ENCODE data around the gene S100Z.
"Not testable (repeated sequence)": the region's sequence is repeated elsewhere in the genome, so short reads cannot be mapped to it uniquely, and the experiment has no call there.

The S100Z gene

DNA sequence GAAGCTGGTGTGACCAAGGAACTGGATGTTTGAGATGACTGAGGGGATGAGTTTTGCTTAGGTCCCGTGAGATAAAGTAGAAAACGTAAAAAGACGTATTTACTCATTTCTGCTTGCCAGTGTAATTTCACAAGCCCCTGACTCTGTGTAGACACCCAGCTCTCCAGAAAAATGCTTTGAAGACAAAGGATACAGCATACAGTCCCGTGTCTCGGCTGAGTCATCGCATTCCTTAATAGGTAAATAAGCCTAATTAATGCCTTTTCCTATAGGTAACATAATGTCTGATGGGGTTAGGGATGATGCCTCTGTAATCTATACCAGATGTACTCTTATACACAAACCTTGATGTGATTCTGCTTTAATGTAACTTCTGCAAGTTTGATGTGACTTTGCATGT, 20.2 kb downstream of the S100Z start:
- TF ChIP-seq POLR2A (IDR thresholded peaks at IDR 0.05; ENCODE audit: low read length) (no peak), GATA1 (IDR thresholded peaks at IDR 0.05; ENCODE audit: low read depth, low read length) (no peak)
- no peak for DNase-seq

DNA sequence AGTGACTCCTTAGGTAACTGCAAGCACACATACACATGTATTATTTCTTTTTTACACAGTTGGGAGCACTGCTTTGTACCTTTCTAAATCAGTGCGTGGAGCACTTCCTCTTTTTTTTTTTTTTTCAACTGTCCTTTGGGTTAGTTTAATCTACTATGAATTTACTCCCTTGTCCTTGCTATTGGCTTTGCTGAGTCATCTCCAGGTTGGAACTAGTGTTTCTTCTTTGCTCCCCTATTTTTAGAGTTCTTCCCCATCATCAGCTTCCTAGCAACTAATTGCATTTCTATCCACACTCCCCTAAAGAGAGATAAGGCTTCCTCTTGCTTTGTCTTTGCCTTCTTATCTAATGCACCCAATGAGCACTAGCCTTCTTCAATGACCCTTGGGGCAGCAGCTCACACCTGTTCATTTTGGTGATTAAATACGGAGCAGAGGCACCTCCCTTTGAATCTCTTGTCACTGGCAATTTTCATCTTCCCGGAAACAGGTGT, 24.3 kb downstream of the S100Z start:
- no peak for TF ChIP-seq GATA1 (IDR thresholded peaks at IDR 0.05; ENCODE audit: low read depth, low read length)
- no peak for TF ChIP-seq POLR2A (IDR thresholded peaks at IDR 0.05; ENCODE audit: low read length)
- no peak for DNase-seq

DNA sequence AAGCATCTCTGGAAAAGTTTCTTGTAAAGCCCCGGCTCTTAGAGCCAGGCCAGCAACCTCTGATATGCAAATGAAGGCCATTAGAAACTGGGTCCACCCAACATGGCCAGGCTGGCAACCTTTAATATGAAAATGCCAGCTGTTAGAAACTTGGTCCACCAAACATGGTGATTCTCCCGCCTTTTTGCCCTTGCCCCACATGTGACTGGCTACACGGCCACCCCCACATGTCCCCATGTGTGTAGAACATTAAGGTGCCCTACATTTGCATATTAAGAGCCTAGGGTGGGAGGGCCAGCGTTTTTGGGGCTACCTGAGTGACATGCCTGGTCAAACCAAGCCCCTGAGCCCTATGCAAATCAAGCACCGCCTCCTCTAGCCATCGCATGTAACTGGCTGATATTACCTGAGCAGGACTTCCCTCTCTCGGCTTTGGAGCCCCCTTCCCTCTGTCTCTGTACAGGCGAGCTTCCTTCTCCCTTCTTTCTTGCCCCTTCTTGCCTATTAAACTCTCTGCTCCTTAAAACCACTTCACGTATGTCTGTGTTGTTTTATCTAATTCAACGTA, 39.0 kb downstream of the S100Z start:
- no peak for TF ChIP-seq POLR2A (IDR thresholded peaks at IDR 0.05; ENCODE audit: low read length)
- no peak for TF ChIP-seq GATA1 (IDR thresholded peaks at IDR 0.05; ENCODE audit: low read depth, low read length)
- no peak for DNase-seq

DNA sequence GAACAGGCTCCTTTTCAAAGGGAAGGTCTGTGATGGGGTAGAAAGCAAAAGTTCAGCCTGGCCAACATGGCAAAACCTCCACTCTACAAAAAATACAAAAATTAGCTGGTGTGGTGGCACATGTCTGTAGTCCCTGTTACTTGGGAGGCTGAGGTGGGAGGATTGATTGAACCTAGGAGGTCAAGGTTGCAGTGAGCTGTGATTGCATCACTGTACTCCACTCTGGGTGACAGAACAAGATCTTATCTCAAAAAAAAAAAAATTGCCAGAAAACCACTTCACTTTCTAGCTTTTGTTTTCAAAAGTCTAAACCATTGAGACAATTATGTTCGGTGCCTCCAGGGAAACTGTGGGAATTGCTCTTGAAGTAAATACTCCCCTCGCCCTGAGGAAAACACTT, 43.5 kb downstream of the S100Z start:
- DNase-seq, result peak in 1 of 2 experiments; percentile 5
- TF ChIP-seq POLR2A (IDR thresholded peaks at IDR 0.05; ENCODE audit: low read length), result no peak
- TF ChIP-seq GATA1 (IDR thresholded peaks at IDR 0.05; ENCODE audit: low read depth, low read length), result no peak

DNA sequence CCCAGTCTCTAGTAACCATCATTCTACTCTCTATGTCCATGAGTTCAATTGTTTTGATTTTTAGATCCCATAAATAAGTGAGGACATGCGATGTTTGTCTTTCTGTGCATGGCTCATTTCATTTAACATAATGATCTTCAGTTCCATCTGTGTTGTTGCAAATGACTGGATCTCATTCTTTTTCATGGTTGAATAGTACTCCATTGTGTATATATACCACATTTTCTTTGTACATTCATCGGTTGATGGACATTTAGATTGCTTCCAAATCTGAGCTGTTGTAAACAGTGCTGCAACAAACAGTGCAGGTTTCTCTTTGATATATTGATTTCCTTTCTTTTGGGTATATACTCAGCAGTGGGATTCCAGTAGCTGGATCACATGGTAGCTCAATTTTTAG, 46.4 kb downstream of the S100Z start:
- DNase-seq, result no peak

DNA sequence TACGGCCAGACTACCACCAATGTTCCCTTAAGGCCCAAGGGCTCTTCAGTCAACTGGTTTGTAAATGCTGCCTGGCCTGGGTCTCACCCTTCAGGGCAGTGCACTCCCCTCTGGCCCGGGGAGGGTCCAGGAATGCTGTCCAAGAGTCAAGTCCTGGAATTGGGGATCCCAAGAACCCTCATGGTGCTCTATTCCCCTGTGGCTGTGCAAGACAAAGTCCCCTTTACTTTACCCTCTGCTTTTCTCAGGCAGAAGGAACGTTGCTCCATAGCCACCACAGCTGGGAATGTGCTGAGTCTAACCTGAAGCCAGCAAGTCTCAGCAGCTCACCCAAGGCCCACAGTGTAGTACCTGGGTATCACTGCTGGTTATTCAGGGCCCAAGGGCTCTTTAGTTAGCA, 51.7 kb downstream of the S100Z start:
- no peak for DNase-seq
- TF ChIP-seq POLR2A (IDR thresholded peaks at IDR 0.05; ENCODE audit: low read length) (no peak), GATA1 (IDR thresholded peaks at IDR 0.05; ENCODE audit: low read depth, low read length) (no peak)

More for the DNA sequence above, 46.4 kb downstream of the S100Z start:
- TF ChIP-seq GATA1 (IDR thresholded peaks at IDR 0.05; ENCODE audit: low read depth, low read length) (no peak), POLR2A (IDR thresholded peaks at IDR 0.05; ENCODE audit: low read length) (no peak)

DNA sequence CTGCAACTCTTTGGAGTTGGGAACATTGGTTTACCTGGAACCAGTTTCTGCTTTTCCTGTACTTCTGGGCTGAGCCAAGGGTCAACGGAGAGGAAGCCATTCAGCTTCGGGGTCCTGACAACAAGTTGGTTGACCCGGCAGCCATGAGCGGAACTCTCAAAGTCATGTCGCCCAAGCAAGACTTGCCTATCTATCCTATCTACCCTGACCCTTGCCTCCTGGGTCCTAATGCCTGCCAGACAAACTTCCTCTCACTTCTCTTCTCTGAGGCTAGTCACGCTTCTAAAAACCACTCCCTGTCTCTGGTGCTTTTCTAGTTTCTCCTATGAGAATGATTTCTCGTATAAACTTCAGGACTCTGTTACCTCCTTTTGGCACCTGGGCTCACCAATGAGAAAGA, 58.4 kb downstream of the S100Z start:
- TF ChIP-seq POLR2A (IDR thresholded peaks at IDR 0.05; ENCODE audit: low read length) (no peak), GATA1 (IDR thresholded peaks at IDR 0.05; ENCODE audit: low read depth, low read length) (no peak)
- DNase-seq, result no peak

DNA sequence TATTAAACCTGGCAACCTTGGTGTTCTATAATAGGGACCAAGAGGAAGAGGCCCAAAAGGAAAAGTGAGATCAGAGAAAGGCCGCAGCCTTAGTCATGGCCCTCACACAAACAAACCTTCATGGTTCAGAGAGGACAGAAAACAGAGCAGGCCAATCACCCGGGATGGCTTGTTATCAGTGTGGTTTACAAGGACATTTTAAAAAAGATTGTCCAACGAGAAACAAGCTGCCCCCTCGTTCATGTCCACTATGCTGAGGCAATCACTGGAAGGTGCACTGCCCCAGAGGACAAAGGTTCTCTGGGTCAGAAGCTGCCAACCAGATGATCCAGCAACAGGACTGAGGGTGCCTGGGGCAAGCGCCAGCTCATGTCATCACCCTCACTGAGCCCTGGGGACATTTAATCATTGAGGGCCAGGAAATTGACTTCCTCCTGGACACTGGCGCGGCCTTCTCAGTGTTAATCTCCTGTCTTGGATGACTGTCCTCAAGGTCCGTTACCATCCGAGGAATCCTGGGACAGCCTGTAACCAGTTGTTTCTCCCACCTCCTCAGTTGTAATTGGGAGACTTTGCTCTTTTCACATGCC, 60.6 kb downstream of the S100Z start:
- not testable (repeated sequence) for DNase-seq

DNA sequence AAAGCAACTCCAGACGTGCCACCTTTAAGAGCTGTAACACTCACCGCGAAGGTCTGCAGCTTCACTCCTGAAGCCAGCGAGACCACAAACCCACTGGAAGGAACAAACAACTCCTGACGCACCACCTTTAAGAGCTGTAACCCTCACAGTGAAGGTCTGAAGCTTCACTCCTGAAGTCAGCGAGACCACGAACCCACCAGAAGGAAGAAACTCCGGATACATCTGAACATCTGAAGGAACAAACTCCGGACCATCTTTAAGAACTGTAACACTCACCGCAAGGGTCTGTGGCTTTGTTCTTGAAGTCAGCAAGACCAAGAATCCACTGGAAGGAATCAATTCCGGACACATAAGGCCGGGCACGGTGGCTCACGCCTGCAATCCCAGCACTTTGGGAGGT, 64.9 kb downstream of the S100Z start:
- DNase-seq, result not testable (repeated sequence)

DNA sequence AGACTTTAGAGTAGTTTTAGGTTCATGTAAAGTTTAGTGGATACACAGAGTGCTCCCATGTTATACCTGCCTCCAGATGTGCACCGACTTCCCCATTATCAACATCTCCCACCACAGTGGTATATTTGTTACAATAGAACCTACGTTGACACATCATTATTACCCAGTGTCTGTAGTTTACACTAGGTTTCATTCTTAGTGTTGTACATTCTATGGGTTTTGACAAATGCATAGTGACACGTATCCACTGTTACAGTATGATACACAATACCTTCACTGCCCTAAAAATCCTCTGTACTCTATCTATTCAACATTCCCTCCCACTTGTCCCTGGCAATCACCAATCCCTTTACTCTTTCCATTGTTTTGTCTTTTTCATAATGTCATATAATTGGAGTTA, 68.7 kb downstream of the S100Z start:
- TF ChIP-seq GATA1 (IDR thresholded peaks at IDR 0.05; ENCODE audit: low read depth, low read length) (no peak), POLR2A (IDR thresholded peaks at IDR 0.05; ENCODE audit: low read length) (no peak)

DNA sequence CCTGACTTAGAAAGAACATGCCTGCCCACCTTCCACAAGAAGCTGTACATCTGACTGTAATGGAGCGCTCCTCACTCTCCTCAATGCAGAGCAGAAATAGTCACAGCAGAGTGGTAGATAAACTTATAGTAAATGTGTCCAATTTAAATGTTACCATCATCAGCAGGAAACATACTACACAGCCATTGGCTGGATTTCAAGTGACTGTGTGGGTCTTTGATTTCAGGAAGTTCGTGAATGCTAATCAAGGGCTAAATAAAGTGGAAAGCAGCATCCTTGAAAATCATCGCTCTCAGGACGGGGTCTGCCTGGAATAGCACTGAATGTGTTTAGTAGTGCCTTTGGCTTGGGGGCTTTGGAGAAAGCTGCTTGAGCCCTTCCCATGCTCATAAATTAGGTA, 70.7 kb downstream of the S100Z start:
- no peak for DNase-seq
- TF ChIP-seq GATA1 (IDR thresholded peaks at IDR 0.05; ENCODE audit: low read depth, low read length) (no peak), POLR2A (IDR thresholded peaks at IDR 0.05; ENCODE audit: low read length) (no peak)

More for the DNA sequence above, 68.7 kb downstream of the S100Z start:
- DNase-seq, result no peak

DNA sequence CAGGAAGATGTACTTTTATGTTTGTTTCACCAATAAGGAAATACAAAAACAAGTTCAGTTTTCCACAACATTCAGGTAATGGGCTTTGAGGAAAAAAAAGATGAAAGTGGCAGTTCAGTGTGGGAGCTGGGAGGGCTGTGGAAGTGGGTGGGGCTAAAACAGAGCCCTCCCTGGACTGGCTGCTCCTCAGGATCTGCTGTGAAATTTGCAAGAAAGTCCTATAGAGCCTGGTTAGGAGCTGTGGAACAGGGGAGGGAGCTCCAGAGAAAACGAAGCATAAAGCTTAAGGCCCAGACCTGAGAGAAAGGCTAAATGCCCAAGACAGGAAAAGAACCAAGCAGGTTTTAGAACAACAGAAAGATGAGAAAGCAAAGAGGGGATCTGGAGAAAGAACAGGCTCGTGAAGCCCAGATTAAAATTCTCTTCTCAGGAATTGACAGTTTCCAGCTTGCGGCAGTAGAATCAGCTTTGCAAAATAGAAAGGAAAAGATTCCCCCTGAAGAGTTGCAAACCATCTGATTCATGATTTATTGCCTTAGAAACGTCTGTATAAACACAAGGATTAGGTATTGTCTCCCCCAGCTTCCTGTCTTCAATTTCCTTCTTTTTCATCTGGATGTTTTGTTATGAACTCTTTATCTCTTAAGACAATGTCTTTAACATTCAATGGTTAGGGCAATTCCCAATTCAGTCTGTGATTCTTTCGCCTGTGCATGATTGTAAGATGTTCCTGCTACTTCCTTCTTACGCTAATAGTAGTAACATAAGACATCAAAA, 76.7 kb downstream of the S100Z start:
- DNase-seq, result no peak
- TF ChIP-seq POLR2A (IDR thresholded peaks at IDR 0.05; ENCODE audit: low read length), result no peak
- no peak for TF ChIP-seq GATA1 (IDR thresholded peaks at IDR 0.05; ENCODE audit: low read depth, low read length)

DNA sequence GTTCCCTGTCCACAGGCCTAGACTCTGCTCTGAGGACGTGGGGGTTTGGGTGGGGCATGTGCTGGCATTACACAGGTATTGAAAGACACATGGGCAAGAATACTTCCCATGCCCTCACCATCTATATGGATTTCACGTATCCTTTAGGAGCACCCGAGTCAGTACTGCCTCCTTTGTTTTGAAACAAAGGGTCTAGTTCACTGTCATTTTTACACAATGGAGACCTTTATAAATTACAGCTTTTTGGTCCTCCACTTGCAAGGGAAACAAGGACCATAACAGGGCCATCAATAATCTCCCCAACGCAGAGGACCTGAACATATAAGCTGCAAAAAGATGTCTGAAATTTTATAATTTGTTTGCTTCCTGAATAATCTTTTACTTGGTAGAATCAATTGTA, 78.1 kb downstream of the S100Z start:
- DNase-seq, result no peak
- TF ChIP-seq GATA1 (IDR thresholded peaks at IDR 0.05; ENCODE audit: low read depth, low read length), result no peak
- no peak for TF ChIP-seq POLR2A (IDR thresholded peaks at IDR 0.05; ENCODE audit: low read length)

DNA sequence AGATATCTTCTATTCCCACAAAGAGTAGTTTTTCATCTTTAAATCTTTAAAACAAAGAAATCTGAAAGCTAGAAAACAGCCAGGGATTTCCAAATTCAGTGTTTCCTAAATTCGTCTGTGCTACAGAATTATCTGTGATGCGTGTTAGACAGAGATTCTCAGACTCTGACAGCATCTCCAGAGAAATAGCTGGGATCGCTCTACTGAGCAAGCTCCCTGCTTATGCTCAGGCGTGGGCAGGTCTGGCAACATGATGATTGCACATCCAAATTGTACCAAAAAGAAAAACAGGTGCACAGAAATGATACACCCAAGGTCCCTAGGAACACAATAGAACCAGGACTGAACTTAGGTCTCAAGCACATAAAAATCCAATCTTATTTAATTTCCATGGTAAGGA, 80.3 kb downstream of the S100Z start:
- TF ChIP-seq GATA1 (IDR thresholded peaks at IDR 0.05; ENCODE audit: low read depth, low read length), result no peak
- no peak for TF ChIP-seq POLR2A (IDR thresholded peaks at IDR 0.05; ENCODE audit: low read length)
- no peak for DNase-seq

DNA sequence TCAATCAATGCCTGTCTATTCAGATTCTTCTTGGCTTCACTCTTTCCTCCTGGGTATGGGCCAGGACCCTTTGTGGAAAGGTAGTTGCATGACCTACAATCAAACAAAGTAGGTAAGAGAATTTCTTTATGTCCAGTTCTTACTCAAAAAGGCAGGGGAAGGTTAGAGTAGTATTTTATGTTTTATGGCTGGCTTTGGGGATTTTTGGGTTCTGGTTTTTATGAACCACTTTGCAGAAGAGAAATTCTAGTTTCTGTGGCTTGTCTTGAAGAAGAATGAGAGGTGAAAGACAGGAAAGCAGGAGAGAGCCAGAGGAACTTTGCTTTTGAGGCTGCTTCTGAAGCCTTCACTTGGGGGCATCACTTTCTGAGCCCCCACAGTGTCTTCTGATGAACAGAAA, 88.4 kb downstream of the S100Z start:
- no peak for DNase-seq
- TF ChIP-seq GATA1 (IDR thresholded peaks at IDR 0.05; ENCODE audit: low read depth, low read length), result no peak
- TF ChIP-seq POLR2A (IDR thresholded peaks at IDR 0.05; ENCODE audit: low read length), result no peak
